Ishikawa (cell line): ENCODE data around the gene KYAT1.

Experiments
- EP300 ChIP-seq: IDR thresholded peaks from 2 replicates; pipeline ENCODE4 v1.6.1; 2012; ENCODE audit warnings: borderline replicate concordance
- NFIC ChIP-seq: IDR thresholded peaks from 2 replicates; pipeline ENCODE4 v1.6.1; 2012
- RAD21 ChIP-seq: IDR thresholded peaks from 2 replicates; pipeline ENCODE4 v1.6.1; 2012; ENCODE audit warnings: low read depth
- YY1 ChIP-seq: IDR thresholded peaks from 2 replicates; pipeline ENCODE4 v1.6.1; 2012; ENCODE audit warnings: low read depth

- TF ChIP-seq EP300 (no peak), YY1 (no peak), RAD21 (no peak), NFIC (no peak)
These were observed 33.9 kb downstream of the KYAT1 start for GRCh38 chr9:128847803-128848202.
